Skeletal muscle tissue (tissue), 4 donors: ENCODE data around the gene RPS4Y2. TPM values are rescaled to one million over a fixed set of nuclear protein-coding genes. Genes with fewer than 3 reads are reported as not detected.

Source experiments
- H3K27ac ChIP-seq: one replicate; pipeline ENCODE4 v1.7.0; 2013; ENCODE audit warnings: mild to moderate bottlenecking, low read depth, low read length, inconsistent platforms
- H3K27me3 ChIP-seq, 3 donors: one replicate each; pipeline ENCODE4 v1.7.0; 2013; ENCODE audit warnings: low read length in 3 of 3; ENCODE audit not compliant: control insufficient read depth in 3 of 3, insufficient read depth in 3 of 3
- H3K36me3 ChIP-seq, 3 donors: one replicate each; pipeline ENCODE4 v1.7.0; 2013; ENCODE audit warnings: low read length in 3 of 3; ENCODE audit not compliant: control insufficient read depth in 3 of 3, insufficient read depth in 3 of 3
- H3K4me1 ChIP-seq, 3 donors: one replicate each; pipeline ENCODE4 v1.7.0; 2013; ENCODE audit warnings: low read length in 3 of 3, mild to moderate bottlenecking in 3 of 3; ENCODE audit not compliant: control insufficient read depth in 3 of 3, insufficient read depth in 3 of 3
- H3K4me3 ChIP-seq, 3 donors: one replicate each; pipeline ENCODE4 v1.7.0; 2013; ENCODE audit warnings: low read length in 3 of 3
- H3K9ac ChIP-seq, 3 donors: one replicate each; pipeline ENCODE4 v1.7.0; 2013; ENCODE audit warnings: low read length in 3 of 3, mild to moderate bottlenecking in 3 of 3, moderate library complexity in 2 of 3, low read depth in 1 of 3
- H3K9me3 ChIP-seq, 3 donors: one replicate each; pipeline ENCODE4 v1.7.0; 2013; ENCODE audit warnings: low read length in 3 of 3; ENCODE audit not compliant: control insufficient read depth in 3 of 3
- total RNA-seq: library from RNA; depleted of rRNA; stranded (reverse); fragments of >200 nt; gene quantifications from one replicate; pipeline ENCODE4 v1.2.3, GENCODE V29; 2014
- donor health status: Osteomylitis.

The RPS4Y2 gene
- total RNA-seq, 1 donor from 2014 or later = not detected

GRCh38 chrY:20770755-20771154, 14.8 kb downstream of the RPS4Y2 start:
- H3K36me3 ChIP-seq = no peaks in the 10 kb centered on the region
- no peak overlapping the region for H3K4me3 ChIP-seq
- no peak overlapping the region for H3K9ac ChIP-seq
- no peak overlapping the region for H3K27ac ChIP-seq
- no peaks in the 10 kb centered on the region for H3K4me1 ChIP-seq
- H3K27me3 ChIP-seq = no peaks in the 10 kb centered on the region
- no peaks in the 10 kb centered on the region for H3K9me3 ChIP-seq

- Histone ChIP-seq H3K36me3 (no peaks in the 10 kb centered on the region), H3K9me3 (no peaks in the 10 kb centered on the region), H3K4me3 (no peak overlapping the region), H3K27me3 (no peaks in the 10 kb centered on the region), H3K27ac (no peak overlapping the region), H3K9ac (no peak overlapping the region), H3K4me1 (no peaks in the 10 kb centered on the region)
These were observed 20.2 kb downstream of the RPS4Y2 start for GRCh38 chrY:20776104-20776503.

GRCh38 chrY:20780104-20780654, 24.3 kb downstream of the RPS4Y2 start:
- no peaks in the 10 kb centered on the region for H3K36me3 ChIP-seq
- no peaks in the 10 kb centered on the region for H3K27me3 ChIP-seq
- no peak overlapping the region for H3K4me3 ChIP-seq
- H3K9me3 ChIP-seq = no peaks in the 10 kb centered on the region
- H3K9ac ChIP-seq = no peak overlapping the region
- H3K4me1 ChIP-seq = no peaks in the 10 kb centered on the region
- H3K27ac ChIP-seq = no peak overlapping the region

GRCh38 chrY:20780776-20781175, 24.9 kb downstream of the RPS4Y2 start:
- H3K9me3 ChIP-seq = no peaks in the 10 kb centered on the region
- no peaks in the 10 kb centered on the region for H3K27me3 ChIP-seq
- no peak overlapping the region for H3K9ac ChIP-seq
- H3K27ac ChIP-seq = no peak overlapping the region
- H3K36me3 ChIP-seq = no peaks in the 10 kb centered on the region
- H3K4me3 ChIP-seq = no peak overlapping the region
- no peaks in the 10 kb centered on the region for H3K4me1 ChIP-seq

GRCh38 chrY:20781408-20781807, 25.5 kb downstream of the RPS4Y2 start:
- H3K27ac ChIP-seq = no peak overlapping the region
- no peak overlapping the region for H3K4me3 ChIP-seq
- H3K27me3 ChIP-seq = no peaks in the 10 kb centered on the region
- H3K9me3 ChIP-seq = no peaks in the 10 kb centered on the region
- no peaks in the 10 kb centered on the region for H3K36me3 ChIP-seq
- no peaks in the 10 kb centered on the region for H3K4me1 ChIP-seq
- no peak overlapping the region for H3K9ac ChIP-seq

GRCh38 chrY:20784965-20785364, 29.1 kb downstream of the RPS4Y2 start:
- no peak overlapping the region for H3K4me3 ChIP-seq
- no peaks in the 10 kb centered on the region for H3K4me1 ChIP-seq
- no peak overlapping the region for H3K9ac ChIP-seq
- no peak overlapping the region for H3K27ac ChIP-seq
- no peaks in the 10 kb centered on the region for H3K9me3 ChIP-seq
- no peaks in the 10 kb centered on the region for H3K27me3 ChIP-seq
- no peaks in the 10 kb centered on the region for H3K36me3 ChIP-seq

GRCh38 chrY:20787076-20787475, 31.2 kb downstream of the RPS4Y2 start:
- H3K27ac ChIP-seq = no peak overlapping the region
- H3K9ac ChIP-seq = no peak overlapping the region
- no peak overlapping the region for H3K4me3 ChIP-seq
- no peaks in the 10 kb centered on the region for H3K4me1 ChIP-seq
- no peaks in the 10 kb centered on the region for H3K9me3 ChIP-seq
- H3K27me3 ChIP-seq = no peaks in the 10 kb centered on the region
- no peaks in the 10 kb centered on the region for H3K36me3 ChIP-seq

GRCh38 chrY:20798351-20799049, 42.6 kb downstream of the RPS4Y2 start:
- Histone ChIP-seq H3K4me1 (no peaks in the 10 kb centered on the region), H3K9ac (no peak overlapping the region), H3K27me3 (no peaks in the 10 kb centered on the region), H3K4me3 (no peak overlapping the region), H3K27ac (no peak overlapping the region), H3K36me3 (no peaks in the 10 kb centered on the region), H3K9me3 (no peaks in the 10 kb centered on the region)

- Histone ChIP-seq H3K27me3 (no peaks in the 10 kb centered on the region), H3K4me1 (no peaks in the 10 kb centered on the region), H3K36me3 (no peaks in the 10 kb centered on the region), H3K27ac (no peak overlapping the region), H3K4me3 (no peak overlapping the region), H3K9ac (no peak overlapping the region), H3K9me3 (no peaks in the 10 kb centered on the region)
These were observed 46.8 kb downstream of the RPS4Y2 start for GRCh38 chrY:20802659-20803058.

- no peak overlapping the region for H3K27ac ChIP-seq
- H3K27me3 ChIP-seq = no peaks in the 10 kb centered on the region
- no peaks in the 10 kb centered on the region for H3K36me3 ChIP-seq
- no peaks in the 10 kb centered on the region for H3K9me3 ChIP-seq
- no peak overlapping the region for H3K9ac ChIP-seq
- H3K4me1 ChIP-seq = no peaks in the 10 kb centered on the region
- H3K4me3 ChIP-seq = no peak overlapping the region
These were observed 50.3 kb downstream of the RPS4Y2 start for GRCh38 chrY:20806243-20806642.
